Breast epithelium (tissue), 3 donors: ENCODE results near the gene PLXNA4.

Experiments used
- POLR2A ChIP-seq: fragments of 450-650 bp; IDR thresholded peaks from one replicate; pipeline ENCODE4 v1.6.1; 2016; ENCODE audit warnings: antibody characterized with exemption, mild to moderate bottlenecking, moderate library complexity
- TF ChIP-seq, protein P1 (sequence below), 3 donors: fragments of 450-650 bp; IDR thresholded peaks; one replicate each; pipeline ENCODE4 v1.5.1; 2016 to 2017; ENCODE audit warnings: antibody characterized with exemption in 3 of 3, mild to moderate bottlenecking in 3 of 3, moderate library complexity in 3 of 3

GRCh38 chr7:132511387-132511786 is 64.9 kb downstream of the PLXNA4 start:
- TF ChIP-seq, protein P1, sequence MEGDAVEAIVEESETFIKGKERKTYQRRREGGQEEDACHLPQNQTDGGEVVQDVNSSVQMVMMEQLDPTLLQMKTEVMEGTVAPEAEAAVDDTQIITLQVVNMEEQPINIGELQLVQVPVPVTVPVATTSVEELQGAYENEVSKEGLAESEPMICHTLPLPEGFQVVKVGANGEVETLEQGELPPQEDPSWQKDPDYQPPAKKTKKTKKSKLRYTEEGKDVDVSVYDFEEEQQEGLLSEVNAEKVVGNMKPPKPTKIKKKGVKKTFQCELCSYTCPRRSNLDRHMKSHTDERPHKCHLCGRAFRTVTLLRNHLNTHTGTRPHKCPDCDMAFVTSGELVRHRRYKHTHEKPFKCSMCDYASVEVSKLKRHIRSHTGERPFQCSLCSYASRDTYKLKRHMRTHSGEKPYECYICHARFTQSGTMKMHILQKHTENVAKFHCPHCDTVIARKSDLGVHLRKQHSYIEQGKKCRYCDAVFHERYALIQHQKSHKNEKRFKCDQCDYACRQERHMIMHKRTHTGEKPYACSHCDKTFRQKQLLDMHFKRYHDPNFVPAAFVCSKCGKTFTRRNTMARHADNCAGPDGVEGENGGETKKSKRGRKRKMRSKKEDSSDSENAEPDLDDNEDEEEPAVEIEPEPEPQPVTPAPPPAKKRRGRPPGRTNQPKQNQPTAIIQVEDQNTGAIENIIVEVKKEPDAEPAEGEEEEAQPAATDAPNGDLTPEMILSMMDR (IDR thresholded peaks at IDR 0.05), result no peak
- no peak for TF ChIP-seq POLR2A
